Activated T-cell treated with anti-CD3 and anti-CD28 coated beads for 24 hours (primary cell): Measurements from ENCODE around the gene OR5A2.
"Not testable (repeated sequence)": the region's sequence is repeated elsewhere in the genome, so short reads cannot be mapped to it uniquely, and the experiment has no call there.

Experiments
- DNase-seq: peaks from one replicate; pipeline ENCODE4 v3.0.0-alpha.2; 2020; ENCODE audit warnings: low read depth

The OR5A2 gene

GRCh38 chr11:59426361-59427067 lies at the start of gene OR5A2:
TSS of gene OR5A2 (minus strand) at chr11:59426413. CDS start at chr11:59422953, 3,460 bp downstream.
- DNase-seq: no peak

- DNase-seq: no peak
Measured at GRCh38 chr11:59475176-59475575, 49.0 kb upstream of the OR5A2 start.

GRCh38 chr11:59473015-59473414 lies 46.8 kb upstream of the OR5A2 start, which contains the start of gene OR4D10:
TSS of gene OR4D10 (plus strand) at chr11:59473315. CDS start at chr11:59477430, 4,115 bp downstream.
- no peak for DNase-seq

GRCh38 chr11:59463190-59463641 lies 37.0 kb upstream of the OR5A2 start:
- DNase-seq: no peak

GRCh38 chr11:59459916-59460315 lies 33.7 kb upstream of the OR5A2 start:
- DNase-seq: no peak

- no peak for DNase-seq
Measured at GRCh38 chr11:59456661-59457060, 30.4 kb upstream of the OR5A2 start, which contains the start of gene OR4D6. TSS of gene OR4D6 (plus strand) at chr11:59456961. CDS start at chr11:59456961, 0 bp downstream.

GRCh38 chr11:59448484-59448883 lies 22.3 kb upstream of the OR5A2 start:
- no peak for DNase-seq

GRCh38 chr11:59445624-59446023 lies 19.4 kb upstream of the OR5A2 start:
- not testable (repeated sequence) for DNase-seq

- DNase-seq: no peak
Measured at GRCh38 chr11:59437770-59438169, 11.6 kb upstream of the OR5A2 start.

GRCh38 chr11:59436169-59436568 lies 10.0 kb upstream of the OR5A2 start, which contains the start of gene OR5A1:
TSS of gene OR5A1 (plus strand) at chr11:59436469. CDS start at chr11:59443169, 6,700 bp downstream.
- DNase-seq: no peak

GRCh38 chr11:59429924-59430516 lies 3.8 kb upstream of the OR5A2 start:
- peak; percentile 23 for DNase-seq

- DNase-seq: no peak
Measured at GRCh38 chr11:59427068-59427382, 812 bp upstream of the OR5A2 start.

- DNase-seq: no peak
Measured at GRCh38 chr11:59425131-59425530, 1.1 kb downstream of the OR5A2 start.

- no peak for DNase-seq
Measured at GRCh38 chr11:59423835-59424234, 2.4 kb downstream of the OR5A2 start.

- no peak for DNase-seq
Measured at GRCh38 chr11:59418156-59418555, 8.1 kb downstream of the OR5A2 start.

- DNase-seq: no peak
Measured at GRCh38 chr11:59417023-59417422, 9.2 kb downstream of the OR5A2 start.

GRCh38 chr11:59416613-59417012 lies 9.6 kb downstream of the OR5A2 start:
- no peak for DNase-seq

- DNase-seq: no peak
Measured at GRCh38 chr11:59415111-59415510, 11.1 kb downstream of the OR5A2 start.

GRCh38 chr11:59413646-59414045 lies 12.6 kb downstream of the OR5A2 start:
- DNase-seq: no peak

GRCh38 chr11:59403546-59403945 lies 22.7 kb downstream of the OR5A2 start:
- no peak for DNase-seq

GRCh38 chr11:59401262-59401552 lies 25.0 kb downstream of the OR5A2 start:
- DNase-seq: no peak

- no peak for DNase-seq
Measured at GRCh38 chr11:59400461-59401261, 25.6 kb downstream of the OR5A2 start.

- no peak for DNase-seq
Measured at GRCh38 chr11:59394186-59394585, 32.0 kb downstream of the OR5A2 start.
